MM.1S (cell line): ENCODE measurements around the gene GSG1L.

Source experiments
- EZH2 ChIP-seq: fragments of 300-600 bp; sonication (generic); optimal IDR thresholded peaks from 2 replicates; pipeline ENCODE3; 2017; ENCODE audit warnings: low read depth, mild to moderate bottlenecking, antibody characterized with exemption, low read length, mixed read lengths
- EZH2phosphoT487 ChIP-seq: fragments of 300-600 bp; sonication (generic); IDR thresholded peaks from 2 replicates; pipeline ENCODE4 v1.6.1; 2018; ENCODE audit warnings: antibody characterized with exemption, low read length
- TF ChIP-seq, protein P1 (sequence below): fragments of 300-600 bp; sonication (generic); IDR thresholded peaks from 2 replicates; pipeline ENCODE4 v1.5.1; 2016; ENCODE audit warnings: antibody characterized with exemption, low read length, mixed read lengths

DNA sequence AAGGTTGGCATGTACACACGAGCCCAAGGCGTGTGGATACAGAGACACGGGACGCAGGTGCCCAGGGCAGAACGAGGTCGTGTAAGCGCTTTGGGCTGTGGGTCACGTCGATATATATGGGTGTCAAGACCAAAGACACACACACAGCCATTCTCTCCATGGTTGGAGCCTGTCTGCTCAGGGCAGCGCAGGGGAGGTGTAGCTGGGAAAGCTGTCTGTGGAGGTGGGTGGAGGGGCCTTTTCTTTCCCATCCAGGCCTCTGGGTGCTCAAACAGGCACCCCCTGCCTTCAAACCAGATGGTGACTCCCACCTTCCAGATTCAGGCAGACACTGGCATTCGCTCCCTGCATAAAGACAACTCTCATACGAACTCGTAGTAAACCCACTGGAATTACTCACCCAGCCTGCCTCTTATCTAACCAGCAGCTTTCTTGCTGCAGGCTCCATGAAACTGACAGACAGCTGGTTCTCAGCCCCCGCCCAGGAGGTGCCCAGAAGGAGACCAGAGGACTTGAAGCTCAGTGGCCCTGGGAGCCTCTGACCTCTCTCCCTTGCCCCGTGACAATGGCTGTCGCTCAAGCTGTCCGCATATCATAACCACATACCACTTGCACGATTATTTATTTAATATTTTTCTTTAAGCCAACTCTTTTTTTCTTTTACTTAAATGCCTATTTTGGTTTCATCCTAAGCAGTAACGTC, 276.4 kb downstream of the GSG1L start:
- TF ChIP-seq EZH2phosphoT487, result no peak
- TF ChIP-seq, protein P1, sequence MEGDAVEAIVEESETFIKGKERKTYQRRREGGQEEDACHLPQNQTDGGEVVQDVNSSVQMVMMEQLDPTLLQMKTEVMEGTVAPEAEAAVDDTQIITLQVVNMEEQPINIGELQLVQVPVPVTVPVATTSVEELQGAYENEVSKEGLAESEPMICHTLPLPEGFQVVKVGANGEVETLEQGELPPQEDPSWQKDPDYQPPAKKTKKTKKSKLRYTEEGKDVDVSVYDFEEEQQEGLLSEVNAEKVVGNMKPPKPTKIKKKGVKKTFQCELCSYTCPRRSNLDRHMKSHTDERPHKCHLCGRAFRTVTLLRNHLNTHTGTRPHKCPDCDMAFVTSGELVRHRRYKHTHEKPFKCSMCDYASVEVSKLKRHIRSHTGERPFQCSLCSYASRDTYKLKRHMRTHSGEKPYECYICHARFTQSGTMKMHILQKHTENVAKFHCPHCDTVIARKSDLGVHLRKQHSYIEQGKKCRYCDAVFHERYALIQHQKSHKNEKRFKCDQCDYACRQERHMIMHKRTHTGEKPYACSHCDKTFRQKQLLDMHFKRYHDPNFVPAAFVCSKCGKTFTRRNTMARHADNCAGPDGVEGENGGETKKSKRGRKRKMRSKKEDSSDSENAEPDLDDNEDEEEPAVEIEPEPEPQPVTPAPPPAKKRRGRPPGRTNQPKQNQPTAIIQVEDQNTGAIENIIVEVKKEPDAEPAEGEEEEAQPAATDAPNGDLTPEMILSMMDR, result no peak
- no peak for TF ChIP-seq EZH2
